Stimulated activated CD8-positive, alpha-beta memory T cell treated with anti-CD3 and anti-CD28 coated beads, Interleukin-4, amount 100 ng/mL, for 24 hours (primary cell): ENCODE measurements around the gene BNIP3.
"Not testable (repeated sequence)": the region's sequence is repeated elsewhere in the genome, so short reads cannot be mapped to it uniquely, and the experiment has no call there.

Experiments
- DNase-seq: peaks from one replicate; pipeline ENCODE4 v3.0.0-alpha.2; 2020; ENCODE audit warnings: low read depth

BNIP3 gene

DNA sequence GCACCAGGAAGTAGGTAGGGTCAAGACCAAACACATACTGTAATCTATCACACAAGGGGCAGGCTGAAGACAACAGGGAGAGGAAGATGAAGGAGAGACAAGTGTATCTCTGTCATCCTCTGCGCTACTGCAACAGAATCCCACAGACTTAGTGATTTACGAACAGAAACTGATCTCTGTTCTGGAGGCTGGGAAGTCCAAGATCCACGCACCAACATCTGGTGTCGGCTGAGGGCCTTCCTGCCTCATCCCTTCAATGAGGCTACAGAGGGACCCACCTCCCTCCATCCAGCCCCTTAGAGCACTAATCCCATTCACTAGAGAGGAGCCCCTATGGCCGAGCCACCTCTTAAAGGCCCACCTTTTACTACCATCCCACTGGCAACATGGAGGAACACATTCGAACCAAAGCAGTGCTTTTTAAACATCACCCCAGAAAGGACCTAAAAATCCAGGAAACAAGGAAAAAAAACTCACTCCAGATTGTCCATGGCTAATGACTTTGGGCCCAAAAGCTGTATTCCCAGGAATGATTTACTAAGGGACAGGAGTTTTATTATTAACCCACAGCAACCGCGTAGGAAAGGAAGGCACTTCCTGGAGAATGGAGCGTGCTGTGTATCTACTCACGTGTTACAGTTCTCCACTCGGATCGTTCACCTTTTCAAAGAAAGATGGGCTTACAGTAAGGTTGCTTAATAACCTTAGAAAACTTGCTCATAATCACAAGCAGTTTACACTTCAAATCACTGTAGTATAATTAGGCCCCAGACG is 4.2 kb downstream of the BNIP3 start:
- DNase-seq = no peak

DNA sequence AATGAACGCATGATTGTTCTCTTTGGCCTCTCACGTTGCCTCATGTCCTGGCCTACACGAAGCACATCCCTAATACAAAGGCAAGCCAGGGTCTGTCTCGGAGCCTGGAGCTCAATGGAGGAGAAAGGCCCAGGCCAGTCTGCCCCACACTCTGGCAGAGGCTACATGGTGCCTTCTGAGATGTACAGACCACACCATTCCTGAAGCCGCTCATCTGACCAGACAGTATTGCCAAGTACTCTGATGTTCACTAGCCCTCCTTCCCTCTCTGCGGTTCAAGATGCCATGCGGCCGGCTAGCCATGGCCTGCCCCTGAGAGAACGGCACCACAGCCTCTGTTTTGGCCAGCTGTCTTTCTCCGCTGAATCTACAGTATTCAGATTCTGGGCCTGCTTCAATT is 5.9 kb downstream of the BNIP3 start:
- no peak for DNase-seq

DNA sequence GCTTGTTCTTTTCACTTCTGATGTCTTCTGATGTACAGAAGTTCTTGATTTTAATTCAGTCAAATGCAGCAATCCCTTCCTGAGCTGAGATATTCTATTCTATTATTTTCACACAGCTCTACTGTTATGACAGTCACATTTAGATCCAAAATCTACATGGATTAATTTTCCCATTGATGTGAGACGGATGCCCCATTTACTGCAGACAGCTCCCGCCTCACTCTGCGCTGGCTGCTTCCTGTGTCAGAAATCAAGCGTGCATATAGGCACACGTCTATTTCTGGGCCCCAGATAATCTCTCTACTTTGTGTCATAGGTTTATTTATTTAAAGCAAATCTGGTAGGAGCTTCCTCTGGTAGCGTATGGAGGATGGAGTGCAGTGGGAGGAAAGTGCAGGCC is 6.7 kb downstream of the BNIP3 start:
- DNase-seq = no peak

DNA sequence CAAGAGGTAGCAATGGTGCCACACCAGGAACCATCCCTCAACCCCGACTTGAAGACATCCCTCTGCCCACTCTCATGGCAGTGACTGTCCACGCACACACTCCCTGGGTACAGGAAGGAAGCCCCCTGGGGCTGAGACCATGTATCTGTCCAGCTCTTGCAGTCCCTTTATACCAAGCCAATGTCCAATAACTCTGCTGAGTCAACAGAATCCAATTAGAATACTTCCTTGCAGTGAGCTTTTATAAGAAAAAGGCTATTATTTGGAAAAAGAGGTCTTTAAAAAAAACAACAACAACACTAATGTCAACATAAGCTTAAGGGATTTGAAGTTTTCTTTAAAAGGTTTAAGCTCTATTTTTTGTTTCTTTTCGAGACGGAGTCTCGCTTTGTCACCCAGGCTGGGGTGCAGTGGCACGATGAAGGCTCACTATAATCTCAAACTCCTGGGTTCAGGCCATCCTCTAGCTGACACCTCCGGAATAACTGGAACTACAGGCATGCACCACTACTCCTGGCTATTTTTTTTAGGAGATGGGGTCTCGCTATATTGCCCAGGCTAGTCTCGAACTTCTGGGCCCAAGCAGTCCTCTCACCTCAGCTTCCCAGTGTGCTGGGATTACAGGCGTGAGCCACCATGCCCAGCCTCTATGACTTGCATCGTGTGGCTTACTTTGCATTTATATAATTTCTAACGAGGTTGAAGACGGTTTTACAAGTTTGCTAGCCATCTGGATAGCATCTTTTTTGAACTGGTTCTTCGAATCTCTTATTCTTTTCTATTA is 7.5 kb downstream of the BNIP3 start:
- DNase-seq = no peak

DNA sequence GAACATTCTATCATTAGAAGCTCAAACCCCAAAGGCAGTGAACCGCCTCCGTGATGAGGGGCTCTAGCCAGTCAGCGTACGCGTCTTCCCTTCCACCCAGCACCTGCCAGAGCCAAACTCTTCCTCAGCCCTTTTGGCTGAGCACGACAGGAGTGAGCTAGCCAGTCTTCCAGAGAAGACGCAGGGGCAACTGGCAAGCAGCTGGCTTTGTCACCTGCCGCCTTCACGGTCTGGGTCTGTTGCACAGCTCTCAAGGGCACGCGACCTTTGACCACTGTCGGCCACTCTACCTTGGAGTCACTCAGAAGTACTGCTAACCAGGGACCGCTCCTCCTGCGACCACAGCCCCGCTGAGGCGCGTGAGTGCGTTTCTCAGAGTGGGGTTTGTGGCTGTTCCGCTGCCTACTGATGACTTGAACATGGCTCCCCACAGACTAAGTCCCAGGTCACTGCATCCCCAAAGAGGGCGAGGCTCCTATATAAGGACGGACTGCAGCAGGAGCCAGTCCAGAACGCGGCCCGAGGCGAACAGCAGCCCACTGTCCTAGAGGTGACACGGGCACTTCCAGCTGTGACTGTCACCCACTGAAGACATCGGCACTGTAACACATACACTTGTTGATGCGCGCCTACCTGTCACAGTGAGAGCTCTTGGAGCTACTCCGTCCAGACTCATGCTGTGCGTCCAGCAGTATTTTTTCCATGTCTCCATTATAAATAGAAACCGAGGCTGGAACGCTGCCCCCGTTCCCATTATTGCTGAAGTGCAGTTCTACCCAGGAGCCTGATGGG is 8.4 kb downstream of the BNIP3 start:
- DNase-seq = no peak

DNA sequence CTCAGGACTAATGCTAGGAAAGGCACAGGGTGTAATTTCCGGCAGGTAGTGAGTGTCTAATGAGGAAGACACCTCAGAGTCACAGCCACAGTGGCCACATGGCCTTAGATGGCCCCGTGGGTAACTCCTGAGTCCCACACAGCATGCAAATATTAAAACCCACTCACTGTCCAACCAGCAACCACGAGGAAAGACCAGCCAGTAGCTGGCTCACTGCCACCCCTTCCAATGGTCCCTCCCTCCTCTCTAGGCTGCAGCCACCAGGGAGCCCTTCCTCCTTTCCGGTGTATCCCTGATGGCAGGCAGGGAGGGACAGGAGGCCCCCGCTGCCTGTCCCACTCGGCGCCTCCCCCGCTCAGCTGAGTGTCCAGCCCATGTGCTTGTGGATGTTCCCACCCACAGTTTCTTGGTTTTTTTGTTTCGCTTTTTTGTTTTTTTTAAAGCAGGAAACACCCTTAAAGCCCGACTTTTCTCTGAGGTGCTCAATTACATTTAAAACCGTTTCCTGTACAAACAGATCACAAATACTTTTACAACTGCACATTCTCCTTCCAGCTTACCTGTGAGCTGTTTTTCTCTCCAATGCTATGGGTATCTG is 9.2 kb downstream of the BNIP3 start:
- no peak for DNase-seq

DNA sequence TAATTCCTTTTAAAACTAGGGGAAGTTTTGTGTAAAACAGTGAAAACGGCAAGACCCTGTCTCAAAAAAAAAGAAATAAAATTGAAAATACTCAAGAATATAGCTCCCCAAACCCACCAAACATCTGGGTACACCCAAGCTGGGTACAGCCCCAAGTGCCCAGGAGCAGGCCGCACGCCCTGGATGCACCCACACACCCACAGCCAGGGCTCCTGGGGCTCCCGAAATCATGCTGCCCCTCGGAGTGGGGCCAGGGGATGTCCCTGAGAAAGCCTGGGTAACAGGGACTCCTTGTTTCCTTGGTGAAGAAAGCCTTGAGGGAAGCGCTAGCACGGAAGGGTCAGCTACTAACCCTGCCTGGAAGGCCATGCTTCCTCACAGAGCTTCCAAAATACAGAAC is 10.1 kb downstream of the BNIP3 start:
- no peak for DNase-seq

DNA sequence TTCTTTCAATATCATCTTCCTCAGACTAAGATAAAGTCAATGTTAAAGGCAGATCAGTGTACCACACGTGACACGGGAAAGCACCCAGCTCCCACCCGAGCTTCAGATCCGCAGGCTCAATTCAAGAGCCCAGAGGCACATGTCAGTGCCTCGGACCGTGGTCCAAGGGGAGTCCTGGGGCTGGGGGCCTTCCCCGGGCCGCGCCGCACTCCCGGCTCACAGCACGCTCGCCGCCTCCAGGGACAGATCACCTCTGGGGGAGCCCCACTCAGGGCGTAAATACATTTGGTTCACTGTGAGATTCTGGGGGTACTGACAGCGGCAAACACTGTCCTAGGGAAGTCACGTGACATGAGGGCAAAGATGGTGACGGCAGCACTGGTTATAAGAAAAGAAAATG is 10.8 kb downstream of the BNIP3 start:
- DNase-seq = no peak

DNA sequence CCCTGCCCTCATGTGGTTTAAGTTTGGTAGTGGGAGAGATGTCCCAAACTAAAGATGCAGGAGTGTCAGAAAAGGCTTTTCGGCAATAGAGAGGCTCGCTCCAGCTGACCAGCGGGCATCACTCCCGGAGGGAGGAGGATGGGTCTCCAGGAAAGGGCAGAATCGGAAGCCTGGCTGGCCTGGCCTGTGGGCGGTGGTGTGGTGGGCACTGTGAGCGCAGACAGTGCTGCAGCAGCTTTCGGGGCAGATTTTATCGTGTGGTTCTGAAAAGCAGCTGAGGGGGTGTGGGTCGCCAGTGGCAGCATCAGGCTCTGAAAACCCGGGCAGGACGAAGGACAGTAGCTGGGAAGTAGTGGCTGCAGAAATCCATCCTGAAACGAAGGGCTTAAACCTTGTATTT is 12.8 kb downstream of the BNIP3 start:
- no peak for DNase-seq

DNA sequence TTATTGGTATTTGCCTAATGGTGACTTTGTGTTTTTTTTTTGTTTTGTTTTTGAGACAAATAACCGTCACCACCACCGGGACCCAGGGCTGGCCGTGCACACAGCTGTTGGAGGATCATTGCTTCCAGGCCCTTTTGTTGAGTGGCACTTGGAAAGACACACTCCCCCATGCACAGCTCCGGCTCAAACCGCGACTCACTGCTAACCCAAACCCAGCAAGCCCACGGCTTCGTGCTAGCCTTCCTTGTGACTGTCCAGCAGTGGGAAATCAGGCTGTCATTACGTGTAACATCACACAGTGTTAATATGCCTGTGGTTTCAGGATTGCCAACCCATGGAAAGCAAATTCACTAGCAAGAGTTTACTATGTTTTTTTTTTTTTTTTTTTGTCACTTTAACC is 17.4 kb downstream of the BNIP3 start:
- no peak for DNase-seq

DNA sequence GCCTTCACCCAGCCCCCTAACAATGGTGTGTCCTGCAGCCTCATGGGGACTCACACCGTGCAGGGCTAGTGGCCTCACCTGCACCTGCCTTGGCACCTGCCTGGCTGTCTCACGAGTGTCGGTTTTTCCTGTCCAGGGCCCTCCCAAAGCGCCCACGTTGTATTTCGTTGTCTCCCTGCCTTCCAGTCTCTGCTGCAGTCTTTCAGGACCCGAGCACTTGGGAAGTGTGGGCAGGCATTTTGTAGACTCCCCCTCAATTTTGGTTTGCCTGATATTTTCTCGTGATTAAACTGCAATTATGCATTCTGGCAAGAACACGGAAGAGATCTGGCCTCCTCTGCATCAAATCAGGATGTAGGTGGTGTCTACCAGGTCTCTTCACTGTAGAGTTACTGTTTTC is 17.9 kb downstream of the BNIP3 start:
- DNase-seq = no peak

DNA sequence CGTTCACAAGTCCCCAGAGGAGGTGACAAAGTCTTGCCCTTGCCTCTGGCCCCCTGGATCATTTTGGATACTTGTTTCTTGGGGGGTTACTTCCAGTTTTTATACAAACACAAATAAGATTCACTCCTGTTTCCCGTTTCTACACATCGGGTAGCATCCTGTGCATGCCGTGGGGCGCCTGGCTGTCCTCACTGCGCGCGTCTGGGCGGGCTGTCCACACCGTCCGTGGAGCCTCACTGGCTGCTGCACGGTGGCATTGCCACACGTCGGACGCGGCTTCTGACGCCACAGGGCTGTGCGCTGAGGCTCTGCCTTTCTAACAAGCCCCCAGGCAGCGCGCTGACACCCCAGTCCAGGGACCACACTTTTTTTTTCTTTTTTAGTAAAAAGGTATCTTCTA is 18.4 kb downstream of the BNIP3 start:
- no peak for DNase-seq

DNA sequence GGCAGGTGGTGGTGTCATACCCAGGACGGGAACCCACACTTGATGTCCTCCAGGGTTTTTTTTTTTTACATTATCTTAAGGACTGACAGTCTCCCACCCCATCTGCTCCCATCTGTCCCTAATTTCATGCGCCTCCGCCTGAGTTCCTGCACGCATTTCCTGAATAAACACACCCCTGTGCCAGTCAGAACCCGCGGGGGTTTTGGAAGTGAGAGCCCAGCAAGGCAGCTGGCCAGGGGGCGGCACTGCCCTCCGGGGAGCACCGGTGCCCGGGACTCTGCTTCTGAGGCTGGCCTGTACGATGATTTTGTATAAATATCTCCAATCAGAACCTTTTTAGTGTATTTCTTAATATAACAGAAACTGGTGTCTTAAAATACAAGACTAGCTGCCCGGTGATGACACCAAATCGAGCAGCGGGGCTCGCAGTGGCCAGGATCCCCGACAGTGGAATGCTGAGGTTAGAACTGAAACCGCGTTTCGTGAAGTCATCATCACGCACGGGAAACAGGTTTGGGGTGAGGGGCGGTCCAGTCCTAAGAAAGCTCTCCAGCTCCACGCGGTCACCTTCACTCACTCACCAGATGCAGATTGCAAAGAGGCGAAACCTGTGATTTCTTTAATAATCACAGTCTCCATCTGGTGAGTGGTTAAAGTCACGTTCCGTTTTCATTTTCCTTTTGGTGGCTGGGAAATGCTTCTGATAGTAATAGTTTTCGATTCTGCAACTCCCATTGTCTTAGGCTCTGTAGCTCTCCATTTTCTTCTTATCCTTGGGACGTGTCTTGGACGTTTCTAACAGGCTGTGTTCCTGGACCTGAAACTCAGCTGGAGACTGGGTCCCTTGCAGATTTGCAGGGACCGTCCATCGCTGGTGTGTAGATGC is 19.7 kb downstream of the BNIP3 start:
- DNase-seq = no peak

DNA sequence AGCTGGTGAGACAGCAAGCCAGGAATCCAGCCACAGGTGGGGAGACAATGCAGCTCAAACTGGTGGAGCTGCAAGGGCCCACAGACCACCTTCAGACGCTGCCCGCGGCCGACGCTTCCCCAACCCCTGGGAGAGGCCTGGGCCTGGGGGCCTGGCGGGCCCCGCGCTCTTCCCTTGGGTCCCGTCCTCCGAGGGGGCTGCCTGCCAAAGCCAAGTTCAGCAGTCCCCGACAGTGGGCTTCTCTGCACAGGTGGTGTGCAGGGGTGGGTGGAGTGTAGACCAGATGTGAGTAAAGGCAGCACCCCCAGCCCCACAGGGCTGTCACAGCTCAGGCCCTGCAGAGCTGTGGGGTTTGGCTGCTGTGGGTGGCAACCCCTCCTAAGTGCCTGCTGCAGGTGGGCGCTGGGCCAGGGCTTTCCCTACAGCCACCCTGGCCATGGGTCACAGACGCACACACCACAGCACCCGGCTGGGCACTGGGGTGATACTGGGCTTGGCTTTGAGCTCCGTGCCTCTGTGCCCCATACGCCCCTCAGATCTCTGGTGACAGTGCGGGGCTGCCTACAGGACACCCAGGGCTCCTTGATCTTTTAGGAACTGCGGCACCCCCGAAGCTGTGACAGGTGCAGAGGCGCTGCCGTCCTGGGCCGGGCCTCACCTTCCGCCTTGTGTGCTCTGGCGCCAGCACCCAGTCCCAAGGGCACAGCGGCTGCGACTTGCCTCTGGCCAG is 20.5 kb downstream of the BNIP3 start:
- no peak for DNase-seq

DNA sequence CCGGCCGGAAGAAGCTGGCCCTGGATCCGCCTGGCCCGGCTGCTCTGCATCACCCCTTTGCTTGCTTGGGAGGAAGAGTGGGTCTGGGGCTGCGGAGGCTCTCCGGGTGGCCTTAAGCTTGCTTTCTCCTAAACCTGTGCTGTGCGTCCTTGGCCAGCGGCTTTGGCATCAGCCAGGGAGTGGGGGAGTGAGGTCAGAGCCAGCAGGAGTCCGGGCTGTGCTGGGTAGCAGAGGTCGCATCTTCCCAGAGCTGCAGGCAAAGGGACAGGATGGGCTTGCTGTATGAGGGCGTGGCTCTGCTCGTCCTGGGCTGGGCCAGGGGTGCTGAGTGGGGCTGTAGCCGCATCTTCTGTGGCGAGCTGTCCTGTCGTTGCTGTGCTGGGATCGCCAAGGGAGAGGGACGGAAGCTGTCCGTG is 21.1 kb downstream of the BNIP3 start:
- DNase-seq = no peak

DNA sequence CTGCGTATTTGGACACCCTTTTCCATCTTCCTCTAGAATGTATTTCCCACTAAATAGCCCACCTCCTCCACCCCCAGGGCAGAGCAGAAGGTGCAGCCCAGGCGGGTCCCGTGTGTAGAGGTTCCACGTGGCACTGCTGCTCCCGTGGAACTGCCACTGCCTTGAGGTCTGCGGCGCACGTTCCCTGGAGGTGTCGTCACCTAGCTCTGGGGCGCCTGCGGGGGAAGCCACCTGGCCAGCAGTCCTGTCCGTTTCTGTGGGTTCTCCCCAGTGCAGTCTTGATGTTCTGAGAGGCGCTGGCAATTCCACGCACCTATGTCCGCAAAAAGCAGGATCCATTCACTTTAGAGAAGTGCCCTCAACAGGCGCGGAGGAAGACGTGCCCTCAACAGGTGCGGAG is 21.9 kb downstream of the BNIP3 start:
- no peak for DNase-seq

DNA sequence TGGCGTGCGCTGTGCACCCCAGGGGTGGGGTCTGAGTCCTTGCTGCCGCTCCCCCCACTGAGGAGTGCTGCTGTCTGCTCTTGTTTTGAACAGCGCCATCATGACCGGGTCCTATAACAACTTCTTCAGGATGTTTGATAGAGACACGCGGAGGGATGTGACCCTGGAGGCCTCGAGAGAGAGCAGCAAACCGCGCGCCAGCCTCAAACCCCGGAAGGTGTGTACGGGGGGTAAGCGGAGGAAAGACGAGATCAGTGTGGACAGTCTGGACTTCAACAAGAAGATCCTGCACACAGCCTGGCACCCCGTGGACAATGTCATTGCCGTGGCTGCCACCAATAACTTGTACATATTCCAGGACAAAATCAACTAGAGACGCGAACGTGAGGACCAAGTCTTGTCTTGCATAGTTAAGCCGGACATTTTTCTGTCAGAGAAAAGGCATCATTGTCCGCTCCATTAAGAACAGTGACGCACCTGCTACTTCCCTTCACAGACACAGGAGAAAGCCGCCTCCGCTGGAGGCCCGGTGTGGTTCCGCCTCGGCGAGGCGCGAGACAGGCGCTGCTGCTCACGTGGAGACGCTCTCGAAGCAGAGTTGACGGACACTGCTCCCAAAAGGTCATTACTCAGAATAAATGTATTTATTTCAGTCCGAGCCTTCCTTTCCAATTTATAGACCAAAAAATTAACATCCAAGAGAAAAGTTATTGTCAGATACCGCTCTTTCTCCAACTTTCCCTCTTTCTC is 26.0 kb downstream of the BNIP3 start:
- DNase-seq = no peak

DNA sequence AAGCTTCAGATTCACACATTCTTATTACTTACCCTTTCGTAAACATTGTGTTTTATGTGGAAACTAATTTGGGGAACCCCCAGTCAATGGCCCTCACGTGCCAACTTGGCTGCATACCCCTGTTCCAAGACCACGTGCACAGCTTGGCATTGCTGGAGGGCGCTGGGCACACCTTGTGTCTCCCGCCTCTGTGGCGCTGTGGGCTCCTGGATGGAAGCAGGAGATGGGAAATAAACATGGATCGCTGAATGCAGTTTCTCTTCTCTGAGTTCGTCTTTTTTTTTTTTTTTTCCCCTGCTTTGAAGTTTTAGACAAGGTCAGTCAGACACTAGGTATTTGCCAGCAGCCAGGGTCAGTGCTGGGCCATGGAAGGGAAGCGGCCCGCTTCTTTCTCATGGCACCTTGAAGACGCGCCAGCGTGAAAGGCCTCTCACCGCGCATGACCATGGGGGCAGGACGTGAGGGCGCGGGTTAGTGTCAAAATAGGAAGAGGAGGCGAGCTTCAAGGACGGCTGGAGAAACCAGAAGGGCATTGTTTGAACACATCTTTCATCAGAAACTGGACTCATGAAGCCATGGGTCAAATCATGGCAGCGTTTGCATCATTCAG is 27.3 kb downstream of the BNIP3 start:
- DNase-seq = no peak

DNA sequence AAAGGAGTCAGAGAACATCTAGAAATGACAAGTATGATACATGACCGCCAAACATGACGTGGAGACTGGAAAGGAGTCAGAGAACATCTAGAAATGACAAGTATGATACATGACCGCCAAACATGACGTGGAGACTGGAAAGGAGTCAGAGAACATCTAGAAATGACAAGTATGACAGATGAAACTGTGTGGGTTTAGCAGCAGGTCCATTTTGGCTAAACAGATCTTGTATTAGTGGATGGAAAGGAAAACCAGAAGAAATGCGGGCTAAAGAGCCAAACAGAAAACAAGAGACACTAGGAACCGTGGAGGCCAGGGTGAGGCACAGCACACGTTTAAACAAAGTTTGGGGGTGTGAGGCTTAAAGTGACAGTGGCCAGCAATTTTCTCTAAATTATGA is 31.8 kb downstream of the BNIP3 start:
- DNase-seq = not testable (repeated sequence)
